ENCODE results near the gene RTTN. TPM values are rescaled to one million over a fixed set of nuclear protein-coding genes. Genes with fewer than 3 reads are reported as not detected.

Gene RTTN
- total and polyA plus RNA-seq, 9 of the 15 experiments (the other 6 are each of a cell fraction or from before 2014, with no cell fraction given): 3.1 to 18.3 (median 10.6) TPM

DNA sequence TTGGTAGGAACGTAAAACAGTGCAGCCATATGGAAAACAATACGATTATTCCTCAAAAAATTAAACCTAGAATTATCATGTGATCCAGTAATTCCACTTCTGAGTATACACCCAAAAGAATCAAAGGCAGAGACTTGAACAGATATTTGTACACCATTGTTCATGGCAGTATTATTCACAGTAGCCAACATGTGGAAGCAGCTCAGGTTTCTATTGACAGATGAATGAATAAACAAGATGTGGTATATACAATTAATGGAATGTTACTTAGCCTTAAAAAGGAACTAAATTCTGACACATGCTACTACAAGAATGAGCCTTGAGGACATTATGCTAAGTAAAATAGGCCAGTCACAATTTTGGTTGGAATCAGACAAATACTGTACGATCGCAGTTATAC is 14.2 kb upstream of the RTTN start (continued):
- no peak for TF ChIP-seq ZNF41 (CRISPR knock-in tag; conservative IDR thresholded peaks at IDR 0.05)
- no peak for TF ChIP-seq RAD51 (IDR thresholded peaks at IDR 0.05; ENCODE audit: borderline replicate concordance, low read depth)

DNA sequence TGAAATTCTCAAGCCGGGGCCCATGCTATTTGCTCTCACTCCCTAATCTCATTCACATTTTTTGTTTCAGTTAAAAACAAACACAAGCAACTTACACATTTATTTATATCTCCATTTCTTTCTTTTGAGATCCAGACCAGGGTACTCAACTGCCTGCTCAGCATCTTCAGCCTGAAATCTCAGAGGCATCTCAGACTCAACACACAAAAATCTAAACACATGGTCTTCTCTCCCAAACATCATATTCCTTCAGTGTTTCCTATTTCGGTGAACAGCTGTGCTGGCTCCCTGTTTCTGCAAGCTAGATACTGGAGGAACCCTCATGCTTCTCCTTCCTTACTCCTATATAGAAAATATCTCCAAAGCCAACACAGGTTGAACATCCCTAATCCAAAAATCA is 11.3 kb upstream of the RTTN start:
- Histone ChIP-seq H3K36me3 (ENCODE audit: control insufficient read depth, insufficient read depth, low read length) (no peaks in the 10 kb centered on the region), H4K20me1 (replicated peaks; ENCODE audit: control insufficient read depth, insufficient read depth, low read length) (no peaks in the 10 kb centered on the region), H3K27ac (ENCODE audit: extremely low read depth, low read depth, low read length) (no peak overlapping the region), H3K9me1 (ENCODE audit: control insufficient read depth, insufficient read depth, low read length) (no peaks in the 10 kb centered on the region), H3K27me3 (ENCODE audit: control insufficient read depth in 2 of 2, insufficient read depth in 2 of 2, low read length in 2 of 2) (peaks cover 0 to 10% of the 10 kb centered on the region in 2 experiments; a peak in 2 of 5 replicates), H3K9ac (ENCODE audit: insufficient read depth in 1 of 2, low read depth in 2 of 2, low read length in 2 of 2) (no peak overlapping the region), H3K4me1 (replicated peaks in 1 of 2; ENCODE audit: control insufficient read depth in 2 of 2, insufficient read depth in 2 of 2, low read length in 2 of 2) (no peaks in the 10 kb centered on the region), H3K4me2 (ENCODE audit: insufficient read depth, low read length) (no peak overlapping the region), H3K4me3 (no peak overlapping the region), H3K9me3 (replicated peaks; ENCODE audit: control insufficient read depth, insufficient read depth, low read depth, low read length) (no peaks in the 10 kb centered on the region), H3K79me2 (ENCODE audit: control insufficient read depth, insufficient read depth, low read length) (no peaks in the 10 kb centered on the region), H2AFZ (ENCODE audit: low read depth, low read length) (no peak overlapping the region)
- no TSS peak for BruUV-seq (replicated peaks)
- CTCF ChIA-PET (ENCODE audit: low intra/inter-chr PET ratio): no interaction called here
- no peak for DNase-seq (ENCODE audit: extremely low read depth in 1 of 4, low spot score in 3 of 4)
- ATAC-seq: no peak
- WGBS (ENCODE audit: insufficient coverage, low coverage, missing lambda C conversion rate): 0% methylated on average over 2 of the region's 2 CpGs
- POLR2A ChIA-PET: no interaction called here
- in situ Hi-C loops (cut with MboI) (no loop called here), intact Hi-C loops (cut with micrococcal nuclease) (no loop called here)
- FAIRE-seq: no peak
- no peak for TF ChIP-seq GABPB1 (CRISPR knock-in tag; IDR thresholded peaks at IDR 0.05)
- TF ChIP-seq, protein P1, sequence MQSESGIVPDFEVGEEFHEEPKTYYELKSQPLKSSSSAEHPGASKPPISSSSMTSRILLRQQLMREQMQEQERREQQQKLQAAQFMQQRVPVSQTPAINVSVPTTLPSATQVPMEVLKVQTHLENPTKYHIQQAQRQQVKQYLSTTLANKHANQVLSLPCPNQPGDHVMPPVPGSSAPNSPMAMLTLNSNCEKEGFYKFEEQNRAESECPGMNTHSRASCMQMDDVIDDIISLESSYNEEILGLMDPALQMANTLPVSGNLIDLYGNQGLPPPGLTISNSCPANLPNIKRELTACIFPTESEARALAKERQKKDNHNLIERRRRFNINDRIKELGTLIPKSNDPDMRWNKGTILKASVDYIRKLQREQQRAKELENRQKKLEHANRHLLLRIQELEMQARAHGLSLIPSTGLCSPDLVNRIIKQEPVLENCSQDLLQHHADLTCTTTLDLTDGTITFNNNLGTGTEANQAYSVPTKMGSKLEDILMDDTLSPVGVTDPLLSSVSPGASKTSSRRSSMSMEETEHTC (IDR thresholded peaks at IDR 0.05): no peak
- no peak for TF ChIP-seq IFI16 (CRISPR knock-in tag; IDR thresholded peaks at IDR 0.05)
- TF ChIP-seq PCBP1 (IDR thresholded peaks at IDR 0.05; ENCODE audit: low read depth, low read length, poor library complexity, severe bottlenecking): no peak
- no peak for TF ChIP-seq ATF1 (CRISPR knock-in tag; IDR thresholded peaks at IDR 0.05)
- no peak for TF ChIP-seq ATF1 (tag; IDR thresholded peaks at IDR 0.05)
- no peak for TF ChIP-seq ZNF263 (CRISPR knock-in tag; IDR thresholded peaks at IDR 0.05; ENCODE audit: borderline replicate concordance)
- no peak for TF ChIP-seq FOXM1 (IDR thresholded peaks at IDR 0.05; ENCODE audit: low read depth)
- TF ChIP-seq FOXM1 (CRISPR knock-in tag; IDR thresholded peaks at IDR 0.05; ENCODE audit: low read depth): no peak
- no peak for TF ChIP-seq ZNF24 (IDR thresholded peaks at IDR 0.05)
- TF ChIP-seq TCFL5 (CRISPR knock-in tag; conservative IDR thresholded peaks at IDR 0.05): no peak
- no peak for TF ChIP-seq RFX1 (IDR thresholded peaks at IDR 0.05)
- no peak for TF ChIP-seq RBM17 (IDR thresholded peaks at IDR 0.05; ENCODE audit: borderline replicate concordance, low read depth, low read length)
- TF ChIP-seq, protein P2, sequence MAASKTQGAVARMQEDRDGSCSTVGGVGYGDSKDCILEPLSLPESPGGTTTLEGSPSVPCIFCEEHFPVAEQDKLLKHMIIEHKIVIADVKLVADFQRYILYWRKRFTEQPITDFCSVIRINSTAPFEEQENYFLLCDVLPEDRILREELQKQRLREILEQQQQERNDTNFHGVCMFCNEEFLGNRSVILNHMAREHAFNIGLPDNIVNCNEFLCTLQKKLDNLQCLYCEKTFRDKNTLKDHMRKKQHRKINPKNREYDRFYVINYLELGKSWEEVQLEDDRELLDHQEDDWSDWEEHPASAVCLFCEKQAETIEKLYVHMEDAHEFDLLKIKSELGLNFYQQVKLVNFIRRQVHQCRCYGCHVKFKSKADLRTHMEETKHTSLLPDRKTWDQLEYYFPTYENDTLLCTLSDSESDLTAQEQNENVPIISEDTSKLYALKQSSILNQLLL (CRISPR knock-in tag; IDR thresholded peaks at IDR 0.05; ENCODE audit: borderline replicate concordance): no peak
- TF ChIP-seq, protein P3, sequence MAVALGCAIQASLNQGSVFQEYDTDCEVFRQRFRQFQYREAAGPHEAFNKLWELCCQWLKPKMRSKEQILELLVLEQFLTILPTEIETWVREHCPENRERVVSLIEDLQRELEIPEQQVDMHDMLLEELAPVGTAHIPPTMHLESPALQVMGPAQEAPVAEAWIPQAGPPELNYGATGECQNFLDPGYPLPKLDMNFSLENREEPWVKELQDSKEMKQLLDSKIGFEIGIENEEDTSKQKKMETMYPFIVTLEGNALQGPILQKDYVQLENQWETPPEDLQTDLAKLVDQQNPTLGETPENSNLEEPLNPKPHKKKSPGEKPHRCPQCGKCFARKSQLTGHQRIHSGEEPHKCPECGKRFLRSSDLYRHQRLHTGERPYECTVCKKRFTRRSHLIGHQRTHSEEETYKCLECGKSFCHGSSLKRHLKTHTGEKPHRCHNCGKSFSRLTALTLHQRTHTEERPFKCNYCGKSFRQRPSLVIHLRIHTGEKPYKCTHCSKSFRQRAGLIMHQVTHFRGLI (CRISPR knock-in tag; IDR thresholded peaks at IDR 0.05): no peak
- TF ChIP-seq, protein P4, sequence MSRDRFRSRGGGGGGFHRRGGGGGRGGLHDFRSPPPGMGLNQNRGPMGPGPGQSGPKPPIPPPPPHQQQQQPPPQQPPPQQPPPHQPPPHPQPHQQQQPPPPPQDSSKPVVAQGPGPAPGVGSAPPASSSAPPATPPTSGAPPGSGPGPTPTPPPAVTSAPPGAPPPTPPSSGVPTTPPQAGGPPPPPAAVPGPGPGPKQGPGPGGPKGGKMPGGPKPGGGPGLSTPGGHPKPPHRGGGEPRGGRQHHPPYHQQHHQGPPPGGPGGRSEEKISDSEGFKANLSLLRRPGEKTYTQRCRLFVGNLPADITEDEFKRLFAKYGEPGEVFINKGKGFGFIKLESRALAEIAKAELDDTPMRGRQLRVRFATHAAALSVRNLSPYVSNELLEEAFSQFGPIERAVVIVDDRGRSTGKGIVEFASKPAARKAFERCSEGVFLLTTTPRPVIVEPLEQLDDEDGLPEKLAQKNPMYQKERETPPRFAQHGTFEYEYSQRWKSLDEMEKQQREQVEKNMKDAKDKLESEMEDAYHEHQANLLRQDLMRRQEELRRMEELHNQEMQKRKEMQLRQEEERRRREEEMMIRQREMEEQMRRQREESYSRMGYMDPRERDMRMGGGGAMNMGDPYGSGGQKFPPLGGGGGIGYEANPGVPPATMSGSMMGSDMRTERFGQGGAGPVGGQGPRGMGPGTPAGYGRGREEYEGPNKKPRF (IDR thresholded peaks at IDR 0.05; ENCODE audit: low read depth, low read length): no peak
